Activated CD4-positive, alpha-beta T cell treated with anti-CD3 and anti-CD28 coated beads, Interleukin-2, amount 50 U/mL, for 16 hours (primary cell): ENCODE data around the gene SCLT1.

Experiments
- DNase-seq: peaks from one replicate; pipeline ENCODE4 v3.0.0-alpha.2; 2020

Gene SCLT1

DNA sequence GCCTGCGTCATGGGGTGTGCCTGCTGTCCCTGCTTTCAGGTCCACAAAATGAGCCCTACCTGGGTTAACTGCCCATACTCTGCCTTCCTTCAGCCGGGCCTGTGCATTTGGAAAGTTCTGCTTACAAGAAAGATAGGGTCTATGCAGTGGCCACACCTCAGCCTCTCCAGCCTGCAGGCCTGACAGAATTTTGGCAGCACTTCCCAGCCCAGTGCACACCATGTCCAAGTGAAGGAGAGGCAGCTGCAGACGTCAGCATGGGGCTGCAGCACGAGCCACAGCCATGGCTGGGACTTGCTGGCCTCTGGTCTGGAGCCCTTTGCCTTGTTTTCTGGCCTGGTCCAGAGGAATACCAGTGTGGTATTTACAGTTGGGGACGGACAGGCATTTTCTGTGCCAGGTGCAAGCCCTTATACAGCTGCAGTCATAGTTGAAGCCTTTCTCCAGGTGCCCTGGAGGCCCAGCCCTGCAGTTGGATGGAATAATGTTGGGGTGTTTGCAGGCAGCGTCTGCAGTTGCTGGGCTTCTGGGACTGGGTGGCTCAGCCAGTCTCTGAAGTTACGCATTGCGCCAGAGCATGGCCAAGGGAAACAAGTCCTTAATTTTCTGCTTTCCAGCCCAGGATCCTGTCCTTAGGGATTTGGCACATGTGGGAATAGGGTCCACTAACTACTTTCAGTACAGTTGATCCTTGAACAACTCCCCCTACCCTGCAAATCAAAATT is 257.7 kb downstream of the SCLT1 start:
- DNase-seq, result no peak
